HepG2 (cell line): ENCODE data around the gene TBC1D10A. TPM values are rescaled to one million over a fixed set of nuclear protein-coding genes. Genes with fewer than 3 reads are reported as not detected.

Experiments
- ATAC-seq: fragments of 200-7000 bp; cut with Tn5 transposase; 3 replicates; pipeline ENCODE4 v1.9.1; 2020; ENCODE audit warnings: mild to moderate bottlenecking, moderate library complexity
- BruUV-seq: library from RNA; stranded (reverse); fragments of 400-500 nt; replicated peaks from 2 replicates; lab custom pipeline; 2021; lab: Mats Ljungman, UMichigan
- CTCF ChIA-PET: fragments of 300-600 bp; formaldehyde crosslinking; extraction: SDS; loops from one replicate; lab custom pipeline; 2021; ENCODE audit warnings: low total read pairs, inconsistent platforms, low intra/inter-chr PET ratio; lab: Yijun Ruan, JAX
- POLR2A ChIA-PET: fragments of 350-600 bp; sonication (Branson Sonifier 250); formaldehyde crosslinking; loops from one replicate; lab custom pipeline; 2020; ENCODE audit warnings: antibody characterized with exemption, inconsistent platforms; lab: Yijun Ruan, JAX
- DNase-seq: peaks from one replicate; pipeline ENCODE4 v3.0.0-alpha.2; 2015; ENCODE audit warnings: low spot score
- FAIRE-seq: peaks from 3 replicates; lab custom pipeline; 2011; peaks lifted over from hg19 to GRCh38; lab: Jason Lieb, UNC
- H2AFZ ChIP-seq: one replicate; pipeline ENCODE4 v1.6.1; 2011; ENCODE audit warnings: low read length, inconsistent platforms
- H3K27ac ChIP-seq: fragments of 300-600 bp; 3 replicates; pipeline ENCODE4 v1.8.0; 2011; ENCODE audit warnings: mixed run types, mild to moderate bottlenecking, mixed read lengths, low read length, inconsistent platforms; ENCODE audit not compliant: insufficient read depth; ENCODE audit errors: extremely low read length
- H3K27me3 ChIP-seq, 2 experiments: fragments of 200-600 bp in 1 of 2; 2 replicates in 1 of 2; 3 replicates in 1 of 2; pipeline versions ENCODE4 v1.6.0 to v1.8.0; 2011; ENCODE audit warnings: low read length in 2 of 2, mild to moderate bottlenecking in 2 of 2, moderate library complexity in 2 of 2, inconsistent platforms in 1 of 2; ENCODE audit not compliant: insufficient read depth in 2 of 2, control insufficient read depth in 1 of 2
- H3K36me3 ChIP-seq, 2 experiments: fragments of 200-600 bp in 1 of 2; replicated peaks in 1 of 2; 2 replicates in 1 of 2; 3 replicates in 1 of 2; pipeline versions ENCODE4 v1.5.1 to v1.8.0; 2011; ENCODE audit warnings: low read length in 2 of 2, inconsistent platforms in 1 of 2; ENCODE audit not compliant: insufficient read depth in 2 of 2, control insufficient read depth in 1 of 2
- H3K4me1 ChIP-seq: 2 replicates; pipeline ENCODE4 v1.5.1; 2012; ENCODE audit warnings: low read length, inconsistent platforms; ENCODE audit not compliant: insufficient read depth
- H3K4me2 ChIP-seq: 2 replicates; pipeline ENCODE4 v1.6.0; 2011; ENCODE audit warnings: low read depth, low read length, inconsistent platforms
- H3K4me3 ChIP-seq, 3 experiments: fragments of 200-600 bp in 1 of 3; sonication (generic), shearing (Covaris generic) in 1 of 3; replicated peaks in 1 of 3; 2 replicates each; pipeline ENCODE4 v1.5.1; 2011 to 2016; ENCODE audit warnings: low read length in 3 of 3, inconsistent platforms in 2 of 3, low read depth in 2 of 3, mild to moderate bottlenecking in 2 of 3, control low read depth in 1 of 3, mixed read lengths in 1 of 3; ENCODE audit not compliant: insufficient read depth in 1 of 3
- H3K79me2 ChIP-seq: one replicate; pipeline ENCODE4 v1.6.1; 2011; ENCODE audit warnings: low read length, inconsistent platforms; ENCODE audit not compliant: insufficient read depth
- H3K9ac ChIP-seq: 2 replicates; pipeline ENCODE4 v1.6.0; 2011; ENCODE audit warnings: mild to moderate bottlenecking, low read depth, low read length, inconsistent platforms; ENCODE audit not compliant: insufficient read depth
- H3K9me3 ChIP-seq: 2 replicates; pipeline ENCODE4 v1.5.1; 2012; ENCODE audit warnings: mild to moderate bottlenecking, low read length
- H4K20me1 ChIP-seq: 2 replicates; pipeline ENCODE4 v1.6.0; 2011; ENCODE audit warnings: inconsistent platforms, mild to moderate bottlenecking, low read length, moderate library complexity; ENCODE audit not compliant: insufficient read depth
- MED13 ChIP-seq: sonication (generic); formaldehyde crosslinking; IDR thresholded peaks from 2 replicates; pipeline ENCODE4 v1.5.0; 2020; ENCODE audit warnings: missing genetic modification reagents
- PHF5A ChIP-seq: IDR thresholded peaks from one replicate; pipeline ENCODE4 v1.6.1; 2018; ENCODE audit warnings: low read depth, missing genetic modification reagents; ENCODE audit not compliant: unreplicated experiment
- REXO4 ChIP-seq: sonication (generic); formaldehyde crosslinking; IDR thresholded peaks from 2 replicates; pipeline ENCODE4 v1.8.0; 2022; ENCODE audit warnings: missing genetic modification reagents, mild to moderate bottlenecking, borderline replicate concordance
- RFX5 ChIP-seq: IDR thresholded peaks from 2 replicates; pipeline ENCODE4 v1.6.1; 2011; ENCODE audit warnings: low read depth, low read length, improper control_type of control experiment
- ZFP36L1 ChIP-seq: sonication (generic); formaldehyde crosslinking; IDR thresholded peaks from 2 replicates; pipeline ENCODE4 v1.8.0; 2022; ENCODE audit warnings: mild to moderate bottlenecking, missing genetic modification reagents, moderate library complexity
- ZFP91 ChIP-seq: sonication (generic); formaldehyde crosslinking; IDR thresholded peaks from 2 replicates; pipeline ENCODE4 v1.9.0; 2022; ENCODE audit warnings: missing genetic modification reagents, mild to moderate bottlenecking, borderline replicate concordance
- ZNF234 ChIP-seq: sonication (generic); formaldehyde crosslinking; conservative IDR thresholded peaks from 2 replicates; pipeline ENCODE4 v1.5.1; 2020; ENCODE audit warnings: mild to moderate bottlenecking, missing genetic modification reagents
- ZNF546 ChIP-seq: sonication (generic); formaldehyde crosslinking; conservative IDR thresholded peaks from 2 replicates; pipeline ENCODE4 v1.8.1; 2023; ENCODE audit warnings: mild to moderate bottlenecking, missing genetic modification reagents
- ZNF672 ChIP-seq: sonication (generic); formaldehyde crosslinking; IDR thresholded peaks from 2 replicates; pipeline ENCODE4 v1.8.1; 2022; ENCODE audit warnings: missing genetic modification reagents
- ZNF687 ChIP-seq: sonication (generic); formaldehyde crosslinking; IDR thresholded peaks from 2 replicates; pipeline ENCODE4 v1.5.1; 2020; ENCODE audit warnings: mild to moderate bottlenecking, missing genetic modification reagents, moderate library complexity
- ZNF773 ChIP-seq: sonication (generic); formaldehyde crosslinking; IDR thresholded peaks from 2 replicates; pipeline ENCODE4 v1.4.0; 2020; ENCODE audit warnings: missing genetic modification reagents, borderline replicate concordance
- ZSCAN30 ChIP-seq: sonication (generic); formaldehyde crosslinking; IDR thresholded peaks from 2 replicates; pipeline ENCODE4 v1.5.0; 2020; ENCODE audit warnings: mild to moderate bottlenecking, missing genetic modification reagents
- WGBS: methylation state at CpG from one replicate; pipeline ENCODE4 v1.1.6; 2017; ENCODE audit warnings: low lambda C conversion rate; 5-methylcytosine and 5-hydroxymethylcytosine counted together
- in situ Hi-C: cut with HindIII; loops from 2 replicates; pipeline ENCODE4 v1.10.0; 2017; ENCODE audit warnings: low pct_unique_long_range_greater_than_20kb; ENCODE audit not compliant: extremely low pct_ligation_motif_present
- intact Hi-C: fragments of 100-400 bp; cut with micrococcal nuclease; formaldehyde crosslinking; loops from one replicate; pipeline ENCODE4 v1.10.0; 2022; ENCODE audit not compliant: unreplicated experiment
- polyA plus RNA-seq, 8 experiments: library from polyadenylated mRNA; depleted of rRNA in 3 of 8; stranded (reverse) in 7 of 8; unstranded in 1 of 8; fragments of >200 nt; fragmentation: Illumina TruSeq in 4 of 8; extraction: Trizol in 4 of 8; gene quantifications; 2 replicates each; pipeline versions ENCODE4 v1.2.1 to v1.2.3, GENCODE V29; 2011 to 2016; ENCODE audit warnings: low read depth in 4 of 8, missing spikeins in 1 of 8, mixed read lengths in 1 of 8; ENCODE audit not compliant: insufficient read depth in 1 of 8
- total RNA-seq, 5 experiments: library from RNA; depleted of rRNA; stranded (reverse); fragments of >200 nt; fragmentation: Illumina TruSeq; extraction: Trizol; gene quantifications; 2 replicates each; pipeline ENCODE4 v1.2.3, GENCODE V29; 2016; ENCODE audit warnings: low read depth in 1 of 5
- TF ChIP-seq, protein P1 (sequence below): sonication (generic); formaldehyde crosslinking; IDR thresholded peaks from 2 replicates; pipeline ENCODE4 v1.4.0; 2020; ENCODE audit warnings: low read depth, mild to moderate bottlenecking, missing genetic modification reagents
- TF ChIP-seq, protein P2 (sequence below): sonication (generic); formaldehyde crosslinking; IDR thresholded peaks from 2 replicates; pipeline ENCODE4 v1.8.0; 2022; ENCODE audit warnings: missing genetic modification reagents, mild to moderate bottlenecking, borderline replicate concordance

Gene TBC1D10A
- total and polyA plus RNA-seq, 2 of the 13 experiments (the other 11 are each of a cell fraction or from before 2014, with no cell fraction given): 4.2 to 4.9 TPM

DNA sequence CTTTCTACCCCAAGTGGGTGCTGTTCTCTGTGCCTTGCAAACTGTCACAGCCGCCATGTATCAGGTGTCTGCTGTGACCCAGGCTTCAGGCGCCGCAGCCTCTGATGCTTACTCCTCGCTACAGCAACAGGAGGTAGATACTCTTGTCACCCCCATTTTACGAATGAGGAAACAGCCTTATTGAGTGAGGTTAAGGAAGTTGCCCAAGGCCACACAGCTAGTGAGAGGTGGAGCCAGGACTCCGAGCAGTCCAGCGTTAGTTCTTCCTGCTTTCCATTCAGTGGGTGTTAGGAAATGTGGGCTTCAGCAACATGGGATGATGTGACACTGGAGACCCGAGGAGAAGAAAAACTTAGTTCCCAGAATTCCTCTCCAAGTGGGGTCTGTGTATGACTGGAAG is 46.2 kb upstream of the TBC1D10A start:
- Histone ChIP-seq H3K27ac (no peak overlapping the region), H2AFZ (no peak overlapping the region), H3K27me3 (no peaks in the 10 kb centered on the region), H3K4me3 (no peak overlapping the region), H3K4me1 (no peaks in the 10 kb centered on the region), H3K36me3 (no peaks in the 10 kb centered on the region), H3K9me3 (no peaks in the 10 kb centered on the region), H3K79me2 (no peaks in the 10 kb centered on the region), H3K9ac (no peak overlapping the region), H4K20me1 (no peaks in the 10 kb centered on the region), H3K4me2 (no peak overlapping the region)
- peak; percentile 5 for ATAC-seq
- no peak for FAIRE-seq
- BruUV-seq: no TSS peak
- in situ Hi-C loops: no loop called here
- TF ChIP-seq REXO4 (CRISPR knock-in tag): no peak
- TF ChIP-seq MED13 (CRISPR knock-in tag): no peak
- no peak for TF ChIP-seq RFX5
- no peak for TF ChIP-seq ZNF672 (CRISPR knock-in tag)
- TF ChIP-seq ZFP36L1 (CRISPR knock-in tag): no peak
- no peak for TF ChIP-seq ZSCAN30 (CRISPR knock-in tag)
- TF ChIP-seq ZNF687 (CRISPR knock-in tag): no peak
- TF ChIP-seq, protein P1, sequence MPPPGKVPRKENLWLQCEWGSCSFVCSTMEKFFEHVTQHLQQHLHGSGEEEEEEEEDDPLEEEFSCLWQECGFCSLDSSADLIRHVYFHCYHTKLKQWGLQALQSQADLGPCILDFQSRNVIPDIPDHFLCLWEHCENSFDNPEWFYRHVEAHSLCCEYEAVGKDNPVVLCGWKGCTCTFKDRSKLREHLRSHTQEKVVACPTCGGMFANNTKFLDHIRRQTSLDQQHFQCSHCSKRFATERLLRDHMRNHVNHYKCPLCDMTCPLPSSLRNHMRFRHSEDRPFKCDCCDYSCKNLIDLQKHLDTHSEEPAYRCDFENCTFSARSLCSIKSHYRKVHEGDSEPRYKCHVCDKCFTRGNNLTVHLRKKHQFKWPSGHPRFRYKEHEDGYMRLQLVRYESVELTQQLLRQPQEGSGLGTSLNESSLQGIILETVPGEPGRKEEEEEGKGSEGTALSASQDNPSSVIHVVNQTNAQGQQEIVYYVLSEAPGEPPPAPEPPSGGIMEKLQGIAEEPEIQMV (CRISPR knock-in tag): no peak
- TF ChIP-seq ZNF773 (CRISPR knock-in tag): no peak
- TF ChIP-seq, protein P2, sequence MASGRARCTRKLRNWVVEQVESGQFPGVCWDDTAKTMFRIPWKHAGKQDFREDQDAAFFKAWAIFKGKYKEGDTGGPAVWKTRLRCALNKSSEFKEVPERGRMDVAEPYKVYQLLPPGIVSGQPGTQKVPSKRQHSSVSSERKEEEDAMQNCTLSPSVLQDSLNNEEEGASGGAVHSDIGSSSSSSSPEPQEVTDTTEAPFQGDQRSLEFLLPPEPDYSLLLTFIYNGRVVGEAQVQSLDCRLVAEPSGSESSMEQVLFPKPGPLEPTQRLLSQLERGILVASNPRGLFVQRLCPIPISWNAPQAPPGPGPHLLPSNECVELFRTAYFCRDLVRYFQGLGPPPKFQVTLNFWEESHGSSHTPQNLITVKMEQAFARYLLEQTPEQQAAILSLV: no peak
- TF ChIP-seq PHF5A: no peak
- TF ChIP-seq ZNF234 (CRISPR knock-in tag): no peak
- no peak for TF ChIP-seq ZNF546 (CRISPR knock-in tag)
- no peak for TF ChIP-seq ZFP91 (CRISPR knock-in tag)
- intact Hi-C loops: no loop called here
- 4% methylated on average over 3 of the region's 8 CpGs for WGBS
- no peak for DNase-seq
- ChIA-PET CTCF (no interaction called here), POLR2A (interaction anchor here (1.5 kb wide), 1 partner anchor 16 kb away, joined by 4 read pairs; the partner anchor contains the start of genes CCDC157 and SF3A1)
